Measurements from ENCODE around the gene IGSF9.
A peak's percentile ranks its signal among the peaks of the same experiment; 100 is the strongest.
"Not testable (repeated sequence)": the region's sequence is repeated elsewhere in the genome, so short reads cannot be mapped to it uniquely, and the experiment has no call there.

IGSF9 gene

GRCh38 chr1:159900755-159901360 lies 44.6 kb downstream of the IGSF9 start:
- DNase-seq (ENCODE audit: low spot score) (no peak), ATAC-seq (ENCODE audit: low read depth) (no peak)
- no peaks in the 10 kb centered on the region for H3K36me3 ChIP-seq (ENCODE audit: low read depth)
- peaks cover 7% of the 10 kb centered on the region for H3K4me1 ChIP-seq (ENCODE audit: insufficient read depth, poor library complexity, severe bottlenecking)
- no peak overlapping the region for H3K27ac ChIP-seq (ENCODE audit: poor library complexity, severe bottlenecking)
- H3K4me3 ChIP-seq (ENCODE audit: severe bottlenecking), result no peak overlapping the region
- TF ChIP-seq CTCF (IDR thresholded peaks at IDR 0.05; ENCODE audit: poor library complexity, severe bottlenecking), result no peak
- H3K27me3 ChIP-seq (ENCODE audit: insufficient read depth, poor library complexity, severe bottlenecking), result no peaks in the 10 kb centered on the region
- H3K9me3 ChIP-seq (ENCODE audit: severe bottlenecking), result peaks cover 4% of the 10 kb centered on the region

DNA sequence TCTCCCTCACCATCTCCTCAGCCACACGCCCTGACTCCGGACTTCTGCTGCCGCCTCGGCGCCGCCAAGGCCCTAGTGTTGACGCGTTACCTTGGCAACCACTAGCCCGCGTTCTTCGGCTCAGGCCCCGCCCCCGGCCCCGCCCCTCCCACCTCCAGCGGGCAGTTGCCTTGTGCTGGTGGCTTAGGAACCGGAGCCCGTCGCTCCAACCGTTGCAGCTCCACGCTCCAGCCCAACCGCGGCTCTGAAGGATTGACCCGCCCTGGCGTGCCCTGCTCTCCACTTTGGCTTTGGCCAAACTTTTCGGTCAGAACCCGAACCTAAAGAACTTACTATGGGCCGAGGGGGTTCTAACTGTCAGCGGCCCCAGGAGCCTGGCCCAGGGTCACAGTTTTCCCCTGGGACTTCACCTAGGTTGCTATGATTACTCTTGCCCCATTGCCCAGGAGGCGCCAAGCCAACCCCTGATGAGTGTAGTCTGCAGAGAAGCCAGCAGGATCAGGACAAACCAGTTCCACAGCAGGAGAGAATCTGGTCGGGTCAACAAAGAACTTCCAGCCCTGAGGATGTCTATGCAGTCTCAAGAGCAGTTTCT lies 45.2 kb downstream of the IGSF9 start, which contains the start of gene CFAP45:
TSS of gene CFAP45 (minus strand) at position 80 of the 595 bp plus-strand sequence. CDS start at position 13, 67 bp downstream.
- peak; percentile 91 for ATAC-seq (ENCODE audit: low read depth)
- DNase-seq (ENCODE audit: low spot score), result peak; percentile 83
- TF ChIP-seq CTCF (IDR thresholded peaks at IDR 0.05; ENCODE audit: poor library complexity, severe bottlenecking), result no peak
- Histone ChIP-seq H3K9me3 (ENCODE audit: severe bottlenecking) (peaks cover 4% of the 10 kb centered on the region), H3K4me1 (ENCODE audit: insufficient read depth, poor library complexity, severe bottlenecking) (peaks cover 7% of the 10 kb centered on the region), H3K4me3 (ENCODE audit: severe bottlenecking) (no peak within 1 kb of the TSS), H3K27me3 (ENCODE audit: insufficient read depth, poor library complexity, severe bottlenecking) (no peaks in the 10 kb centered on the region), H3K36me3 (ENCODE audit: low read depth) (no peaks in the 10 kb centered on the region), H3K27ac (ENCODE audit: poor library complexity, severe bottlenecking) (no peak within 1 kb of the TSS)

- not testable (repeated sequence) for DNase-seq (ENCODE audit: low spot score); H3K4me3 ChIP-seq (ENCODE audit: severe bottlenecking); H3K27ac ChIP-seq (ENCODE audit: poor library complexity, severe bottlenecking); H3K36me3 ChIP-seq (ENCODE audit: low read depth); H3K27me3 ChIP-seq (ENCODE audit: insufficient read depth, poor library complexity, severe bottlenecking); H3K4me1 ChIP-seq (ENCODE audit: insufficient read depth, poor library complexity, severe bottlenecking); H3K9me3 ChIP-seq (ENCODE audit: severe bottlenecking); ATAC-seq (ENCODE audit: low read depth)
Measured at GRCh38 chr1:159899634-159900033, 45.8 kb downstream of the IGSF9 start.

DNA sequence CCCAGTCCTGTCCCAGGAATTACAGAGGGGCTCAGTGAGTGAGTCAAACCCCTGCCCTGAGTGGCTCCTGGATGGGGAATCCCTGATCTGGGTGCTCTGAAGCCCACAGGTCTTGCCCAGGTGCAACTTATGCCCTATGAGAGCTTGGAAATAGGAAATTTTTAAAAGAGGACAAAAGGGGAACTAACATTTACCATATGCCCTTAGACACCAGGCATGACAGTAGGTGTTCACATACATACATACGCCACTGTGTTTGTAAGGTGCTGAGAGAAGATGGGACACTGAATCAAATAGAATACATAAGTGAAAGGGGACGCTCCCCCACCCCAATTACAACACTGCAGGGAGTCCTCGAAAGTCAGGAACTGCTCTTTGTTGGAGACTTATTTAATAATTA lies 46.9 kb downstream of the IGSF9 start:
- Histone ChIP-seq H3K27me3 (ENCODE audit: insufficient read depth, poor library complexity, severe bottlenecking) (no peaks in the 10 kb centered on the region), H3K4me1 (ENCODE audit: insufficient read depth, poor library complexity, severe bottlenecking) (peaks cover 7% of the 10 kb centered on the region), H3K9me3 (ENCODE audit: severe bottlenecking) (peaks cover under 1% of the 10 kb centered on the region), H3K27ac (ENCODE audit: poor library complexity, severe bottlenecking) (no peak overlapping the region), H3K36me3 (ENCODE audit: low read depth) (no peaks in the 10 kb centered on the region), H3K4me3 (ENCODE audit: severe bottlenecking) (no peak overlapping the region)
- ATAC-seq (ENCODE audit: low read depth) (no peak), DNase-seq (ENCODE audit: low spot score) (no peak)
- TF ChIP-seq CTCF (IDR thresholded peaks at IDR 0.05; ENCODE audit: poor library complexity, severe bottlenecking), result no peak

- H3K4me3 ChIP-seq (ENCODE audit: severe bottlenecking), result no peak overlapping the region
- no peak for TF ChIP-seq CTCF (IDR thresholded peaks at IDR 0.05; ENCODE audit: poor library complexity, severe bottlenecking)
- no peaks in the 10 kb centered on the region for H3K9me3 ChIP-seq (ENCODE audit: severe bottlenecking)
- peaks cover 7% of the 10 kb centered on the region for H3K4me1 ChIP-seq (ENCODE audit: insufficient read depth, poor library complexity, severe bottlenecking)
- ATAC-seq (ENCODE audit: low read depth), result no peak
- H3K36me3 ChIP-seq (ENCODE audit: low read depth), result no peaks in the 10 kb centered on the region
- H3K27me3 ChIP-seq (ENCODE audit: insufficient read depth, poor library complexity, severe bottlenecking), result no peaks in the 10 kb centered on the region
- no peak for DNase-seq (ENCODE audit: low spot score)
- no peak overlapping the region for H3K27ac ChIP-seq (ENCODE audit: poor library complexity, severe bottlenecking)
Measured at GRCh38 chr1:159897962-159898361, 47.5 kb downstream of the IGSF9 start.

All from RWPE2 (cell line).